AG09309 (cell line): ENCODE data around the gene CA11.

Experiments
- DNase-seq: peaks from one replicate; pipeline ENCODE4 v3.0.0-alpha.2; 2010; ENCODE audit warnings: low read depth
- H3K4me3 ChIP-seq: 2 replicates; pipeline ENCODE4 v1.5.1; 2011; ENCODE audit warnings: mild to moderate bottlenecking, low read depth, low read length, moderate library complexity; ENCODE audit not compliant: control insufficient read depth
- CTCF ChIP-seq: IDR thresholded peaks from 2 replicates; pipeline ENCODE4 v1.5.1; 2011; ENCODE audit warnings: mild to moderate bottlenecking, low read depth, low read length, inconsistent platforms; ENCODE audit not compliant: insufficient read depth, control insufficient read depth; ENCODE audit errors: missing control alignments

Gene CA11

GRCh38 chr19:48616041-48616436, 29.9 kb downstream of the CA11 start:
- TF ChIP-seq CTCF: no peak
- DNase-seq: no peak
- H3K4me3 ChIP-seq: no peak overlapping the region

GRCh38 chr19:48615231-48616040, 30.6 kb downstream of the CA11 start:
- no peak overlapping the region for H3K4me3 ChIP-seq
- no peak for DNase-seq
- no peak for TF ChIP-seq CTCF

- DNase-seq: no peak
- no peak for TF ChIP-seq CTCF
- no peak within 1 kb of the TSS for H3K4me3 ChIP-seq
Observed at GRCh38 chr19:48614436-48615230, 31.4 kb downstream of the CA11 start, which contains the start of gene FAM83E. Gene FAM83E (minus strand): TSS chr19:48615076. CDS start chr19:48613372, 1,704 bp downstream.

- TF ChIP-seq CTCF: no peak
- H3K4me3 ChIP-seq: no peak overlapping the region
- DNase-seq: no peak
Observed at GRCh38 chr19:48613852-48614435, 32.0 kb downstream of the CA11 start.

GRCh38 chr19:48613024-48613851, 32.7 kb downstream of the CA11 start:
- H3K4me3 ChIP-seq: no peak overlapping the region
- no peak for DNase-seq
- TF ChIP-seq CTCF: no peak

- TF ChIP-seq CTCF: no peak
- no peak overlapping the region for H3K4me3 ChIP-seq
- no peak for DNase-seq
Observed at GRCh38 chr19:48611872-48612271, 34.1 kb downstream of the CA11 start.
